NAMALWA (cell line): ENCODE measurements around the gene AMY1B.
"Not testable (repeated sequence)": the region's sequence is repeated elsewhere in the genome, so short reads cannot be mapped to it uniquely, and the experiment has no call there.

Experiments
- DNase-seq: peaks from one replicate; pipeline ENCODE4 v3.0.0-alpha.2; 2015; ENCODE audit warnings: low spot score

Gene AMY1B

DNA sequence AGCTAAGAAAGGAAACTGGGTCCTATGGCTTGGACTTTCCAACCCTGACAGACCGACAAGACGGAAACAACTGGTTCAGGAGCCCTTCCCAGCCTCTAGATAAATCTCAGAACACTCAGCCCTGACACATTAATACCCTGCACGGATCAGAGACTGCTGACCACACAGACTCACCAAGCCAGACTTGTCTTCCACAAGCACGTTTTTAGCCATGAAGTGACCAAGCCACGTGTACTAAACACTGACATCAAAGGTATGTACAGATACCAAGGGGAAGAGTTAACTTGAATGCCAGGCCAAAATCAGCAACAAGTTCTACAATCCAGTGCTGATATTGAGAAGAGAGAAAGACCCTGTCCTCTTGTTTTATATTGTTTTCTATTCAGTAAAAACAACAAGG is at the start of gene AMY1B:
TSS of gene AMY1B (minus strand) at position 101 of the 400 bp plus-strand sequence. CDS start 571 bp downstream, outside the sequence.
- not testable (repeated sequence) for DNase-seq

DNA sequence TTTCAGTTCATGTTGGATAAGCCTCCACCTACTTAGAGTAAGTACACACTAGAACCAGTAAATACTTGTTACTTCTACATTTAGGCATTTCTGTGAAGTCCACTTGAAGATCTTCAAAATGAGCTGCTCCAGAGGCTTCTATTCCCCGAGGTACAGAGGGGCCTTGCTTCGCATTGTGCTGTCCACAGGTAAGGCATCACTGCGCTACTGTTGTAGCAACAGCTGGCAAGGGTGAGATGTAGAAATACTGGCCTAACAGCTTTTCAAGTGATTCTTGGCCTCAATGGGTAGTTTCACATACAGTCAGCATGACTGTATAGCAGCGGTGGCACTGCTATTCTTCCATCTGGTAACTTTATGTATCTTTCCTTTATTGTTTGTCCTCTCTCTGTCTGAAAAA is 49.0 kb upstream of the AMY1B start:
- DNase-seq = not testable (repeated sequence)

DNA sequence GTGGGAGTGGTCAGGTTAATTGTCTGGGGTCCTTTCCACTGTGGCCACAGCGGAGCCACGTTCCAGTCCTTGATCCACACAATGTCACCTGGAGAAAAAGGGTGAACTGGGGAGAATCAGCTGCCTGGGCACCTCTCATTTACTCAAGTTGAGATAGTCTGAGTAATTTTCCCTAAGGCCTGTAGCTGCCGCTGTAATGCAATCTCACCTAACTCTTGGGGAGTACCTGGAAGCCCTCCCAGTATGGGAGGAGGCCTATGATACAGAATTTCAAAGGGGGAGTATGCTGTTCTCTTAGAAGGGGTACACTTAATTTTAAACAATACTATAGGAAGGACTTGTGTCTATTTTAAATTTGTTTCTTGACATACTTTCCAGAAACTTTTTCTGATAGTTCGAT is 48.4 kb upstream of the AMY1B start:
- not testable (repeated sequence) for DNase-seq

DNA sequence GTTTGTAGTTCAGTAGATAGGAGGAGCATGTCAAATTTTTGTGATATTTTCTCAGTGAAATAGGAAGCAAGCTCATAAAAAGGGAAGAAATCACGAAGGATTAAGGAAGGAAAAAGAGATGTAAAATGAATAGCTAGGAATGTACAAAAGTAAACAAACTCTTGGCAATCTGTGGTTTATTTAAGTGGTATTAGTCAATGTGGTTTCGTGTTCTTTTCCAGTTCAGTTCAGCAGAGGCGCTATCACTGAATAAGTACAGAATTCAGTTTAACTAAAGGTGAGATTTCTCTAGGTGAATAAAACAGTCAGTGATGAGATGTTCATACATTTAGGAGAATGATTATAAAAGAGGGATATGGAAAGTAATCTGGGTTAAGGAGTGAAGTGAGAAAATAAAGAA is 42.0 kb upstream of the AMY1B start:
- DNase-seq = not testable (repeated sequence)

DNA sequence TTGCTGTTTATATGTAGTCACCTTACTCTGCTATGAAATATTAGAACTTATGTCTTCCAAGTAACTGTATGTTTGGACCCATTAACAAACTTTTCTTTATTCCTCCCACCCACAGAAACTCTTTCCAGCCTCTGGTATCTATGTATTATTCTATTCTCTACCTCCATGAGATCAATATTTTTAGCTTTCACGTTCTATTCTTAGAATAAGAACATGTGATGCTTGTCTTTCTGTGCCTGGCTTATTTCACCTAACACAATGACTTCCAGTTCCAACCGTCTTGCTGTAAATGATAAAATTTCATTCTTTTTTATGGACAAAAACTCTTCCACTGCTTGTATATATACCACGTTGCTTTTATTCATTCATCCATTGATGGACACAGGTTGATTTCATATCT is 39.3 kb upstream of the AMY1B start:
- not testable (repeated sequence) for DNase-seq

DNA sequence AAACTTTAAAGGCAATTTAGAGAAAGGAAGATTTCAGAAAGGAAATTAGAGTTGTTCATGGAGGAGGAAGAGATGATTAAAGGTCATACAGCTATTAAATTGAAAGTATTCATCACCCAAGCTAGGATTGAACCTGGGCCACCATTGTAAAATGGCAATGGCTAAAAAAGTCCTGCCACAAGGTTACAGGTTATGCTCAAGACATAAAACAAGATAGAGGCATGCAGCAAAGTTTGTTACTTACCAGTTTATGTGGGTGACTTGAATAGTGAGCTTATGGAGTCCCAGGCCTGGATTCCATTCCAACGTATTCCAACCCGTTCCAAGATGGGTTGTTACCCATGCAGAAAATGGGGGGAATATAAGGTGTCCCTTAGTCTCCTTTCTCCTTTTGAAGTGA is 25.5 kb upstream of the AMY1B start:
- DNase-seq = not testable (repeated sequence)

DNA sequence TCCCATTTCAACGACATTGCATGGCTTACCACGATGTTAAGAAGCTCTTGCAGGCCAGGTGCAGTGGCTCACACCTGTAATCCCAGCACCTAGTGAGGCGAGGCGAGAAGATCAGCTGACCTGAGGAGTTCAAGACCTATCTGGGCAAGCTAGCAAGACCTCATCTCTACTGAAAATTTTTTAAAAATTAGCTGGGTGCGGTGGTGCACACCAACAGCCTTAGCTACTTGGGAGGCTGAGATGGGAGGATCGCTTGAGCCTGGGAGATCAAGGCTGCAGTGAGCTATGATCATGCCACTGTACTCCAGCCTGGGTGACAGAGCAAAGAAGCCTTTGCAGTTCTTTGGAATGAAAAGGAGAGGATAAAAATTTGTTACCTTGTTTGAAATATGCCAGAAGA is 21.4 kb upstream of the AMY1B start:
- DNase-seq = not testable (repeated sequence)

DNA sequence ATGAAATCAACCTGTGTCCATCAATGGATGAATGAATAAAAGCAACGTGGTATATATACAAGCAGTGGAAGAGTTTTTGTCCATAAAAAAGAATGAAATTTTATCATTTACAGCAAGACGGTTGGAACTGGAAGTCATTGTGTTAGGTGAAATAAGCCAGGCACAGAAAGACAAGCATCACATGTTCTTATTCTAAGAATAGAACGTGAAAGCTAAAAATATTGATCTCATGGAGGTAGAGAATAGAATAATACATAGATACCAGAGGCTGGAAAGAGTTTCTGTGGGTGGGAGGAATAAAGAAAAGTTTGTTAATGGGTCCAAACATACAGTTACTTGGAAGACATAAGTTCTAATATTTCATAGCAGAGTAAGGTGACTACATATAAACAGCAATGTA is 14.4 kb upstream of the AMY1B start:
- not testable (repeated sequence) for DNase-seq

DNA sequence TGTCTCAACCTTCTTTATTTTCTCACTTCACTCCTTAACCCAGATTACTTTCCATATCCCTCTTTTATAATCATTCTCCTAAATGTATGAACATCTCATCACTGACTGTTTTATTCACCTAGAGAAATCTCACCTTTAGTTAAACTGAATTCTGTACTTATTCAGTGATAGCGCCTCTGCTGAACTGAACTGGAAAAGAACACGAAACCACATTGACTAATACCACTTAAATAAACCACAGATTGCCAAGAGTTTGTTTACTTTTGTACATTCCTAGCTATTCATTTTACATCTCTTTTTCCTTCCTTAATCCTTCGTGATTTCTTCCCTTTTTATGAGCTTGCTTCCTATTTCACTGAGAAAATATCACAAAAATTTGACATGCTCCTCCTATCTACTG is 11.7 kb upstream of the AMY1B start:
- DNase-seq = not testable (repeated sequence)

DNA sequence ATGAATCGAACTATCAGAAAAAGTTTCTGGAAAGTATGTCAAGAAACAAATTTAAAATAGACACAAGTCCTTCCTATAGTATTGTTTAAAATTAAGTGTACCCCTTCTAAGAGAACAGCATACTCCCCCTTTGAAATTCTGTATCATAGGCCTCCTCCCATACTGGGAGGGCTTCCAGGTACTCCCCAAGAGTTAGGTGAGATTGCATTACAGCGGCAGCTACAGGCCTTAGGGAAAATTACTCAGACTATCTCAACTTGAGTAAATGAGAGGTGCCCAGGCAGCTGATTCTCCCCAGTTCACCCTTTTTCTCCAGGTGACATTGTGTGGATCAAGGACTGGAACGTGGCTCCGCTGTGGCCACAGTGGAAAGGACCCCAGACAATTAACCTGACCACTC is 5.2 kb upstream of the AMY1B start:
- DNase-seq = not testable (repeated sequence)

DNA sequence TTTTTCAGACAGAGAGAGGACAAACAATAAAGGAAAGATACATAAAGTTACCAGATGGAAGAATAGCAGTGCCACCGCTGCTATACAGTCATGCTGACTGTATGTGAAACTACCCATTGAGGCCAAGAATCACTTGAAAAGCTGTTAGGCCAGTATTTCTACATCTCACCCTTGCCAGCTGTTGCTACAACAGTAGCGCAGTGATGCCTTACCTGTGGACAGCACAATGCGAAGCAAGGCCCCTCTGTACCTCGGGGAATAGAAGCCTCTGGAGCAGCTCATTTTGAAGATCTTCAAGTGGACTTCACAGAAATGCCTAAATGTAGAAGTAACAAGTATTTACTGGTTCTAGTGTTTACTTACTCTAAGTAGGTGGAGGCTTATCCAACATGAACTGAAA is 4.7 kb upstream of the AMY1B start:
- not testable (repeated sequence) for DNase-seq

DNA sequence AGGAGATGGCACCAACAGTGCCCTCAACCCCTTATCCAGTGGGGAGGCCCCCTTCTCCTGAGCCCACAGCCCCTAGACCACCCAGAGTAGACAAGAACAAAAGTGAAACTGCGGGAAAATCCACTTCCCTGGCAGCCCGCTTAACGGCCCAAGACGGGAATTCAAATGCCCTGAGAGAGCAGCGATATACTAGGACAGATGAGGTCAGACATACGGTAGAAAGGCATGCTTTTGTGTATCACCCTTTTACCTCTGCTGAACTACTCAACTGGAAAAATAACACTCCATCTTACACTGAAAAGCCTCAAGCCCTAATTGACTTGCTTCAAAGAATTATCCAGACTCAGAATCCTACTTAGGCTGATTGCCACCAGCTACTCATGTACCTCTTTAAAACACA is 1.4 kb upstream of the AMY1B start:
- not testable (repeated sequence) for DNase-seq

DNA sequence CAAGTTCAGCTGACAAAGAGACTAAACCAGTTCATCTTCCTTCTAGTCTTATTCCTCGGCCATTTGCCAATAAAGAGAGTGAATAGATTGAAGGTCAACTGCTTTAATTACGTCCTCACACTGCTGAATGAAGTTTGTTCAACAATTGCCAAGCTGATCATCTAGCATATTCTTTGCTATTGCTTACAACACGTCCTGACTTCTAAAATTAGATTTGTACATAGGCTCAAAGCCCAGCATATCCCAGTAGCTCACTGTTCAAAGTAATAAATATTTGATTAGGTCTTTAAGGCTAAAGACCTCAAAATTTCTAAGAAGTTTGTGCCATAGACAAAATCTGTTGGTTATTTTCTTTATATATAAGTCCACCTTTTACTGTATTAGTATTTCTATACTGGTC is 19.7 kb downstream of the AMY1B start:
- DNase-seq = not testable (repeated sequence)

DNA sequence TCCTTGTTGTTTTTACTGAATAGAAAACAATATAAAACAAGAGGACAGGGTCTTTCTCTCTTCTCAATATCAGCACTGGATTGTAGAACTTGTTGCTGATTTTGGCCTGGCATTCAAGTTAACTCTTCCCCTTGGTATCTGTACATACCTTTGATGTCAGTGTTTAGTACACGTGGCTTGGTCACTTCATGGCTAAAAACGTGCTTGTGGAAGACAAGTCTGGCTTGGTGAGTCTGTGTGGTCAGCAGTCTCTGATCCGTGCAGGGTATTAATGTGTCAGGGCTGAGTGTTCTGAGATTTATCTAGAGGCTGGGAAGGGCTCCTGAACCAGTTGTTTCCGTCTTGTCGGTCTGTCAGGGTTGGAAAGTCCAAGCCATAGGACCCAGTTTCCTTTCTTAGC is 40.5 kb downstream of the AMY1B start, which contains the start of gene AMY1A:
TSS of gene AMY1A (plus strand) at position 301 of the 400 bp plus-strand sequence. CDS start 571 bp downstream, outside the sequence.
- DNase-seq = not testable (repeated sequence)

DNA sequence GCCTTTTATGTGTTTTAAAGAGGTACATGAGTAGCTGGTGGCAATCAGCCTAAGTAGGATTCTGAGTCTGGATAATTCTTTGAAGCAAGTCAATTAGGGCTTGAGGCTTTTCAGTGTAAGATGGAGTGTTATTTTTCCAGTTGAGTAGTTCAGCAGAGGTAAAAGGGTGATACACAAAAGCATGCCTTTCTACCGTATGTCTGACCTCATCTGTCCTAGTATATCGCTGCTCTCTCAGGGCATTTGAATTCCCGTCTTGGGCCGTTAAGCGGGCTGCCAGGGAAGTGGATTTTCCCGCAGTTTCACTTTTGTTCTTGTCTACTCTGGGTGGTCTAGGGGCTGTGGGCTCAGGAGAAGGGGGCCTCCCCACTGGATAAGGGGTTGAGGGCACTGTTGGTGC is 41.9 kb downstream of the AMY1B start:
- DNase-seq = not testable (repeated sequence)

DNA sequence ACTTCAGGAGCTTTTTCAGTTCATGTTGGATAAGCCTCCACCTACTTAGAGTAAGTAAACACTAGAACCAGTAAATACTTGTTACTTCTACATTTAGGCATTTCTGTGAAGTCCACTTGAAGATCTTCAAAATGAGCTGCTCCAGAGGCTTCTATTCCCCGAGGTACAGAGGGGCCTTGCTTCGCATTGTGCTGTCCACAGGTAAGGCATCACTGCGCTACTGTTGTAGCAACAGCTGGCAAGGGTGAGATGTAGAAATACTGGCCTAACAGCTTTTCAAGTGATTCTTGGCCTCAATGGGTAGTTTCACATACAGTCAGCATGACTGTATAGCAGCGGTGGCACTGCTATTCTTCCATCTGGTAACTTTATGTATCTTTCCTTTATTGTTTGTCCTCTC is 45.1 kb downstream of the AMY1B start:
- DNase-seq = not testable (repeated sequence)

DNA sequence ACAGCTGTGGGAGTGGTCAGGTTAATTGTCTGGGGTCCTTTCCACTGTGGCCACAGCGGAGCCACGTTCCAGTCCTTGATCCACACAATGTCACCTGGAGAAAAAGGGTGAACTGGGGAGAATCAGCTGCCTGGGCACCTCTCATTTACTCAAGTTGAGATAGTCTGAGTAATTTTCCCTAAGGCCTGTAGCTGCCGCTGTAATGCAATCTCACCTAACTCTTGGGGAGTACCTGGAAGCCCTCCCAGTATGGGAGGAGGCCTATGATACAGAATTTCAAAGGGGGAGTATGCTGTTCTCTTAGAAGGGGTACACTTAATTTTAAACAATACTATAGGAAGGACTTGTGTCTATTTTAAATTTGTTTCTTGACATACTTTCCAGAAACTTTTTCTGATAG is 45.7 kb downstream of the AMY1B start:
- not testable (repeated sequence) for DNase-seq

DNA sequence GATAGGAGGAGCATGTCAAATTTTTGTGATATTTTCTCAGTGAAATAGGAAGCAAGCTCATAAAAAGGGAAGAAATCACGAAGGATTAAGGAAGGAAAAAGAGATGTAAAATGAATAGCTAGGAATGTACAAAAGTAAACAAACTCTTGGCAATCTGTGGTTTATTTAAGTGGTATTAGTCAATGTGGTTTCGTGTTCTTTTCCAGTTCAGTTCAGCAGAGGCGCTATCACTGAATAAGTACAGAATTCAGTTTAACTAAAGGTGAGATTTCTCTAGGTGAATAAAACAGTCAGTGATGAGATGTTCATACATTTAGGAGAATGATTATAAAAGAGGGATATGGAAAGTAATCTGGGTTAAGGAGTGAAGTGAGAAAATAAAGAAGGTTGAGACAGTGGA is 52.1 kb downstream of the AMY1B start:
- not testable (repeated sequence) for DNase-seq

DNA sequence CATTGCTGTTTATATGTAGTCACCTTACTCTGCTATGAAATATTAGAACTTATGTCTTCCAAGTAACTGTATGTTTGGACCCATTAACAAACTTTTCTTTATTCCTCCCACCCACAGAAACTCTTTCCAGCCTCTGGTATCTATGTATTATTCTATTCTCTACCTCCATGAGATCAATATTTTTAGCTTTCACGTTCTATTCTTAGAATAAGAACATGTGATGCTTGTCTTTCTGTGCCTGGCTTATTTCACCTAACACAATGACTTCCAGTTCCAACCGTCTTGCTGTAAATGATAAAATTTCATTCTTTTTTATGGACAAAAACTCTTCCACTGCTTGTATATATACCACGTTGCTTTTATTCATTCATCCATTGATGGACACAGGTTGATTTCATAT is 54.8 kb downstream of the AMY1B start:
- not testable (repeated sequence) for DNase-seq
